SU-DHL-6 (cell line): ENCODE results near the gene LSR.

Experiments
- H2AFZ ChIP-seq: fragments of 200-600 bp; sonication (generic); 2 replicates; pipeline ENCODE4 v1.6.1; 2014; ENCODE audit warnings: low read depth, mild to moderate bottlenecking, moderate library complexity, mixed read lengths, antibody characterized with exemption, low read length; ENCODE audit not compliant: severe bottlenecking
- H3F3A ChIP-seq: fragments of 200-600 bp; shearing (Covaris generic); 2 replicates; pipeline ENCODE4 v1.6.0; 2016; ENCODE audit warnings: antibody characterized with exemption, mild to moderate bottlenecking; ENCODE audit not compliant: insufficient read depth
- H3K27ac ChIP-seq: fragments of 200-600 bp; sonication (generic); 2 replicates; pipeline ENCODE4 v1.5.1; 2016; ENCODE audit warnings: low read depth, mild to moderate bottlenecking, low read length, moderate library complexity, mixed read lengths
- H3K27me3 ChIP-seq: fragments of 200-600 bp; sonication (generic), shearing (Covaris generic); 2 replicates; pipeline ENCODE4 v1.6.0; 2014; ENCODE audit warnings: mild to moderate bottlenecking, low read length
- H3K36me3 ChIP-seq: fragments of 200-600 bp; sonication (generic); 2 replicates; pipeline ENCODE4 v1.6.1; 2014; ENCODE audit warnings: mild to moderate bottlenecking, low read length, mixed read lengths
- H3K4me2 ChIP-seq: fragments of 300-600, 200-600 bp; shearing (Covaris generic), sonication (generic); 2 replicates; pipeline ENCODE4 v1.6.0; 2014; ENCODE audit warnings: low read length, low read depth, mild to moderate bottlenecking; ENCODE audit not compliant: poor library complexity, severe bottlenecking
- H3K4me3 ChIP-seq: fragments of 200-600 bp; sonication (generic); 2 replicates; pipeline ENCODE4 v1.5.1; 2014; ENCODE audit warnings: antibody characterized with exemption, low read length, mild to moderate bottlenecking, mixed read lengths; ENCODE audit not compliant: insufficient read depth, poor library complexity, severe bottlenecking
- H3K79me2 ChIP-seq: fragments of 200-600 bp; sonication (generic); 2 replicates; pipeline ENCODE4 v1.6.1; 2014; ENCODE audit warnings: mild to moderate bottlenecking, low read length, moderate library complexity; ENCODE audit not compliant: insufficient read depth
- H3K9ac ChIP-seq: fragments of 200-600 bp; sonication (generic); 2 replicates; pipeline ENCODE4 v1.7.0; 2014; ENCODE audit warnings: mild to moderate bottlenecking, low read length
- H3K9me2 ChIP-seq: fragments of 200-600 bp; sonication (generic); replicated peaks from 2 replicates; pipeline ENCODE4 v1.6.1; 2014; ENCODE audit warnings: low read length; ENCODE audit not compliant: insufficient read depth
- H3K9me3 ChIP-seq: fragments of 200-600 bp; sonication (generic); 2 replicates; pipeline ENCODE4 v1.6.1; 2014; ENCODE audit warnings: low read length, mixed read lengths; ENCODE audit not compliant: insufficient read depth
- H4K20me1 ChIP-seq: fragments of 200-600 bp; sonication (generic); 2 replicates; pipeline ENCODE4 v1.6.1; 2014; ENCODE audit warnings: low read depth, mild to moderate bottlenecking, antibody characterized with exemption, low read length, moderate library complexity, mixed read lengths
- CTCF ChIP-seq: fragments of 200-600 bp; sonication (generic); IDR thresholded peaks from one replicate; pipeline ENCODE4 v1.5.1; 2017; ENCODE audit warnings: antibody characterized with exemption, mild to moderate bottlenecking, low read length, moderate library complexity; ENCODE audit not compliant: insufficient read depth, poor library complexity, severe bottlenecking
- EZH2phosphoT487 ChIP-seq: fragments of 200-600 bp; sonication (generic), shearing (Covaris generic); conservative IDR thresholded peaks from 2 replicates; pipeline ENCODE4 v1.6.1; 2018; ENCODE audit warnings: mild to moderate bottlenecking, antibody characterized with exemption, low read length, moderate library complexity, mixed read lengths

The LSR gene

DNA sequence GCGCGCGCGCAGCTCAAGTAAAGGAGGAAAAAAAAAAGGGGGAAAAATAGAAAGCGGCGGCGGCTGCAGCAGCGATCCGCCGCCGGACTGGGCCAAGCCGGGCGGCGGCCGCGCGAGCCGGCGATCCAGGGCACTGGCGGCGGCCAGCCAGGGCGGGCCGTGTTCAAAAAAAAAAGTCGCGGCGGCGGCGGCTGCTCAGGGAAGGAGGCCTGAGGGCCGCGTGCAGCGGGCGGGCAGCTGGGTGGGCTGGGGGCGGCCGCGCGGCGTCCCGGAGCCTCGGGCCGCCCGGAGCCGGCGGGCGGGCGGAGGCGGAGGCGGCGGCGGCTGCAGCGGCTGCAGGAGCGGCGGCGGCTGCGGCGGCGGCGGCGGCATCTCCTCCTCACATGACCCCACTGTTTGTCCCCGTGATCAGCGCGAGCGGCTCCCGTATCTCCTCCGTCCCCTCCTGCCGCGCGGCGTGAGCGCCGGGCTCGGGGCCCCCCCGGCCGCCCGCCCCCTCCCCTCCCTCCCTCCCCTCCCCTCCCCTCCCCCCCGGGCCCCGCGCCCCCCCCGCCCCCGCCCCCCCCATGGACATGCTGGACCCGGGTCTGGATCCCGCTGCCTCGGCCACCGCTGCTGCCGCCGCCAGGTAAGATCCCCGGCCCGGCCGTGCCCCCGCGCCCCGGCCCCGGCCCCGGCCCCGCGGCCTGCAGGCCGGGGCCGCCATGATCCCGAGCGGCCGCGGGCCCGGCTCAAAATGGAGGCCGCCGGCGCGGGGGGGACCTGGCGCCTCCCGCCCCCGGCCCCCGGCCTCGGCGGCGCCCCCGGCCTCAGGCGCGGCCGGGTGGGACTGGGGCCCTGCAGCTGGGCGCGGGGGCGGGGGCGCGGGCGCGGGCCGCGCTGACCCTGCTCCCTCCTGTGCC lies 20.0 kb downstream of the LSR start, which contains the start of gene USF2:
TSS of gene USF2 (plus strand) at position 427 of the 902 bp plus-strand sequence. CDS start at position 567, 140 bp downstream.
- peak within 1 kb of the TSS; percentile 87 for H3K4me2 ChIP-seq
- H3K9ac ChIP-seq = peak within 1 kb of the TSS; percentile 97
- H3K27ac ChIP-seq = peak within 1 kb of the TSS; percentile 93
- H3K4me3 ChIP-seq = peak within 1 kb of the TSS; percentile 100
- no peaks in the 10 kb centered on the region for H3K9me3 ChIP-seq
- H2AFZ ChIP-seq = peak within 1 kb of the TSS; percentile 62
- no peaks in the 10 kb centered on the region for H4K20me1 ChIP-seq
- no peaks in the 10 kb centered on the region for H3K36me3 ChIP-seq
- H3K79me2 ChIP-seq = peaks cover 6% of the 10 kb centered on the region
- TF ChIP-seq EZH2phosphoT487 = no peak
- TF ChIP-seq CTCF = no peak
- no peaks in the 10 kb centered on the region for H3K9me2 ChIP-seq
- H3F3A ChIP-seq = peaks cover 17% of the 10 kb centered on the region
- no peaks in the 10 kb centered on the region for H3K27me3 ChIP-seq

DNA sequence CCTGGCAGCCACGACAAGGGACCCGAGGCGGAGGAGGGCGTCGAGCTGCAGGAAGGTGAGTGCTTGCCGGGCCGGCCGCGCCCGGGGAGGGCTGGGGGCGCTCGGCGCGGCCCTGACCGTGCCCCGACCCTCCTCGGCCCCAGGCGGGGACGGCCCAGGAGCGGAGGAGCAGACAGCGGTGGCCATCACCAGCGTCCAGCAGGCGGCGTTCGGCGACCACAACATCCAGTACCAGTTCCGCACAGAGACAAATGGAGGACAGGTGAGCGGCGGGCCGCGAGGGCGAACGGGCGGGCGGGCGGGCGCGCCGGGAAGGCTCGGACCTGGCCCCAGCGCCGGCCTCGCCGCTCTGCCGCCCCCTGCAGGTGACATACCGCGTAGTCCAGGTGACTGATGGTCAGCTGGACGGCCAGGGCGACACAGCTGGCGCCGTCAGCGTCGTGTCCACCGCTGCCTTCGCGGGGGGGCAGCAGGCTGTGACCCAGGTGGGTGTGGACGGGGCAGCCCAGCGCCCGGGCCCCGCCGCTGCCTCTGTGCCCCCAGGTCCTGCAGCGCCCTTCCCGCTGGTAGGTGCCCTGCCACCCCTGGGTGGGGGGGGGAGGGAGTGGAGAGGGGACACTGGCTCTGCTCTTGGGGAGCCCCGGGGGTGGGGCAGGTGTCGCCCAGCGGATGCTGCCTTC lies 20.8 kb downstream of the LSR start:
- peak overlapping the region; percentile 61 for H3K9ac ChIP-seq
- peak overlapping the region; percentile 60 for H3K4me2 ChIP-seq
- peak overlapping the region; percentile 72 for H3K27ac ChIP-seq
- H3K9me3 ChIP-seq = no peaks in the 10 kb centered on the region
- peak; percentile 57 for TF ChIP-seq CTCF
- no peak for TF ChIP-seq EZH2phosphoT487
- H3K79me2 ChIP-seq = peaks cover 6% of the 10 kb centered on the region
- H3F3A ChIP-seq = peaks cover 14% of the 10 kb centered on the region
- H3K4me3 ChIP-seq = peak overlapping the region; percentile 55
- H3K9me2 ChIP-seq = no peaks in the 10 kb centered on the region
- H2AFZ ChIP-seq = no peak overlapping the region
- H3K27me3 ChIP-seq = no peaks in the 10 kb centered on the region
- no peaks in the 10 kb centered on the region for H3K36me3 ChIP-seq
- H4K20me1 ChIP-seq = no peaks in the 10 kb centered on the region

- Histone ChIP-seq H3K9me2 (no peaks in the 10 kb centered on the region), H3F3A (peaks cover 6% of the 10 kb centered on the region), H3K79me2 (peaks cover 6% of the 10 kb centered on the region), H3K9ac (peak overlapping the region; percentile 61; the same call in 1 of the 2 replicates), H3K27me3 (no peaks in the 10 kb centered on the region), H3K27ac (no peak overlapping the region), H3K4me2 (peak overlapping the region; percentile 60), H2AFZ (no peak overlapping the region), H3K36me3 (no peaks in the 10 kb centered on the region), H3K4me3 (no peak overlapping the region), H3K9me3 (no peaks in the 10 kb centered on the region), H4K20me1 (no peaks in the 10 kb centered on the region)
- TF ChIP-seq CTCF = no peak
- no peak for TF ChIP-seq EZH2phosphoT487
These were observed 21.6 kb downstream of the LSR start for GRCh38 chr19:35270381-35270811.
